ENCODE results near the gene RAPH1.
"Not testable (repeated sequence)": the region's sequence is repeated elsewhere in the genome, so short reads cannot be mapped to it uniquely, and the experiment has no call there.

RAPH1 gene

DNA sequence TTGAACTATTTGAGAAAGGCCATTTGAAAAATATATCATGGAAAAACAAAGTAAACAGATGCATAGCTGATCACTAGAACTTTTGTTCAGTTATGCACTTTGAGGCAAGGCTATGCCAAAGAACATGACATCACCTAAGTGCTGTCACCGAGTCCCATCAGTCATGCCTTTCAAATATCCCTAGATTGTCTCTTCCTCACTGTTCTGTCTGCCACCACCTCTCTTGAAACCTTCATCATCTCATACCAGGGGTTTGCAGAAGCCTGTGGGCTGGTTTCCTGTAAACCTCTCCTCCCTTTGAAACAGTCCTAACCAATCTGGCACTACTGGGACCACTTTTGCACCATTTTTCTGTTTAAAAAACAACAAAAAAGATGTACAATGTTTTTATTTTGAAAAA lies 12.3 kb upstream of the RAPH1 start:
- no peak for DNase-seq

DNA sequence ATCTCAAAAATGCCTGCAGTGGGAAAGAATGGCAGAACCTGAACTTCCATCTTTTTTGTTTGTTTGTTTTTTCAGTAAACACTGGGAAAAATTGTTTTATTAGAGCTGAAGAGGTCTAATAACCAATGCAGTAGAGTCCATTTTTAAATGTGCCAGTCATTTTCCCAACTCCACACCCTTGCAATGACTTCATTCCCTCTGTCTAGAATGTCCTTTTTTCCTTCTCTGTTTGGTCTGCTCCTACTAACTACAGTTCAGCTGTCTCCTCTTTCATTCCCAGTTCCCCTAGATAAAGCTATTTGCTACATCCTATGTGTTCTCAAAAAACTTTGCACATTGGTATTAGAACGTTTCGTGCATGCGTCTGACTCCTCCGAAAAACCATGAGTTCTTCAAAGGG lies 9.3 kb upstream of the RAPH1 start:
- no peak for DNase-seq

- DNase-seq, result no peak
Observed at GRCh38 chr2:203543898-203544328, 8.8 kb upstream of the RAPH1 start.

- not testable (repeated sequence) for DNase-seq
Observed at GRCh38 chr2:203540598-203540997, 5.5 kb upstream of the RAPH1 start.

GRCh38 chr2:203538237-203538636 lies 3.1 kb upstream of the RAPH1 start:
- not testable (repeated sequence) for DNase-seq

- not testable (repeated sequence) for DNase-seq
Observed at GRCh38 chr2:203536586-203536951, 1.5 kb upstream of the RAPH1 start.

- DNase-seq, result no peak
Observed at GRCh38 chr2:203535784-203536585, 884 bp upstream of the RAPH1 start.

DNA sequence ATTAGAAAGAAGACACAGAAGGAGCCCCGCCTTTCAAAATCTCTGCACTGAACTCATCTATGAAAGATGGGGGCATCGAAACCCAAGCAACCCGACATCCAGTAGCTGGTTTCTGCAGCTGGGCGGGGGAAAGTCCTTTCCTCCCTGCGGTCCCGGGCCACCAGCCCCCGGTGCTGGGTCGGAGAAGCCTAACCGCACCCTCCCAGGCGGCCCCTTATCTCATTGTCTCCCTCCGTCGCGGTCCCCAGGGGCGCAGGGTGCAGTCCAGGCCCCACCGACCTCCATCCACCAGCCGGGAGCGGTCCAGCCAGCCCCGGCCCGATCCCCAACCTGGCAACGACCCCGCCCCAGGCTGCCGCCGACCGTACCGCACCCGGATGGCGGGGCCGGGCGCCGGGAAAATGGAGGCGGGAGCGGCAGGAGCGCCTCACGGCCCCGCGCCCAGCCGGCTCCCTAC lies 452 bp downstream of the RAPH1 start:
- no peak for DNase-seq

- no peak for DNase-seq
Observed at GRCh38 chr2:203533676-203534591, 1.2 kb downstream of the RAPH1 start.

DNA sequence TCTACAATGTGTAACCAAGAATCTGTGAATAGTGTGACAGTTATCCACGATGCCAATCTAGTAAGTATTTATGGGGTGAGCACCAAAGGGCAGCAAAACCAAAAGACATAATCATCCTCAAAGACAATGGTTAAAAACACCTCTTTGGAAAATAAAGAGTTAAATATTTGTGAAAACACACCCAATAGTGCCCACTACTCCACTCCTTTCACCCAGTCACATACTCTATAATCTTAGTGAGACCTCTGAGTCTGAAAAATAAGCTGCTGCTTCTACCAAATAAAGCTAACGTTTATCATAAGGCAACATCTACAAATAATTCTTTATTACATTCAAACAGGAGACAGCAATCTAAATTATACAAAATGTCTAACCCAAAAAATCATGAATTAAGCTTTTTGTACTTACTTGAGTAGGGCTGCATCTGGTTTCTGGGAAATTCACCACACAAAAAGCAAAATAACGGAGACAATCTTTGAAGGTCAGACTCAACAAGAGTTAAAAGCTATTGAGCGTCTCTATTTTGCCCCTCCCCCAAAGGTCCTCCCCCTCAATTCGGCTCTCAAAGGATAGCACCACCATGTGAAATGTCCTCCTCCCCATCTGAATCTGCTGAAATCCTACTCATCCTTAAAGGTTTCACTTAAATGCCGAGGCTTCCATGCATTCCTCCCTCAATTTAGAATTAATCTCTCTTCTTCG lies 2.0 kb downstream of the RAPH1 start:
- no peak for DNase-seq

GRCh38 chr2:203527719-203528118 lies 7.4 kb downstream of the RAPH1 start:
- DNase-seq, result no peak

GRCh38 chr2:203513268-203513667 lies 21.8 kb downstream of the RAPH1 start:
- not testable (repeated sequence) for DNase-seq

DNA sequence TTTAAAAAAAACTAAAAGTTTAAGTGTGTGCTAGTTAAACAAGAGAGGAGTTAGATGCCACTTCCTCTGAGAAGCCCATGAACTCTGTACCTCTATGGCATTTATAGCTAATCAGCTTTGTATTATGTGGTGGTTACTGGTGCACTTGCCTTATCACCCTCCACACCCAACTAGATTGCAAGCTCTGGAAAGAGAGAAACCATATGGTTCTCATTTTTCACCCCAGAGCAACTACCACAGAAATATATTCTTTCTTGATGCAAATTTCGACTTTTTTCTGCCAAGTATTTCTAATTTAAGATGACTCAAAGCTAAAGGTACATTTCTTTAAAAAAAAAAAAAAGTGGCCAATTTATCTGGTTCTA lies 24.2 kb downstream of the RAPH1 start:
- no peak for DNase-seq

DNA sequence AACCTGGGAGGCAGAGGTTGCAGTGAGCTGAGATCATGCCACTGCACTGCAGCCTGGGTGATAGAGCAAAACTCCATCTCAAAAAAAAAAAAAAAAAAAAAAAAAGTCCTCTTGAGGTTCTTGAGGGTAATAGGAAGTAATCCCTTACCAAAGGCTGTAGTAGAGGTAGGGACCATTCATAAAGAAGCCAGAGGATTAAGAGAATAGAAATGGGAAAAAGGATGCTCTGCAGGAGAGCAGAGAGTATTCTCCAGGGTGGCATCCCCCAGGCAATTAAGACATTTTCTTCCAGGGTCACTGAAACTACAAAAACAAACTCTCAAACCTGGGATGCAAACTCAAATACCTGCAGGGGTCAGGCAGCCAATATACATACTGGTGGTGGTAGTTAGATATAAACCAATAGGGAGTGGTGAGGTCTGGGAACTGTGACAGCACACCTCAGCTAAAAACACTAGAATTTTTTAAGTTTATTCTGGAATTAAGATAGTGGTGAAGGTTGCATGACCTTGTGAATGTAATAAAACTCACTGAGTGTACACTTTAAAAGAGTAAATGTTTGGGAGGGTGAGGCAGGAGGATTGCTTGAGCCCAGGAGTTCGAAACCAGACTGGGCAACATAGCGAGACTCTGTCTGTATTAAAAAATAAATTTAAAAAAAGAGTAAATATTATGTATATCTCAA lies 24.7 kb downstream of the RAPH1 start:
- no peak for DNase-seq

- not testable (repeated sequence) for DNase-seq
Observed at GRCh38 chr2:203503460-203503859, 31.6 kb downstream of the RAPH1 start.

GRCh38 chr2:203501873-203502272 lies 33.2 kb downstream of the RAPH1 start:
- DNase-seq, result no peak

- no peak for DNase-seq
Observed at GRCh38 chr2:203500951-203501350, 34.1 kb downstream of the RAPH1 start.

DNA sequence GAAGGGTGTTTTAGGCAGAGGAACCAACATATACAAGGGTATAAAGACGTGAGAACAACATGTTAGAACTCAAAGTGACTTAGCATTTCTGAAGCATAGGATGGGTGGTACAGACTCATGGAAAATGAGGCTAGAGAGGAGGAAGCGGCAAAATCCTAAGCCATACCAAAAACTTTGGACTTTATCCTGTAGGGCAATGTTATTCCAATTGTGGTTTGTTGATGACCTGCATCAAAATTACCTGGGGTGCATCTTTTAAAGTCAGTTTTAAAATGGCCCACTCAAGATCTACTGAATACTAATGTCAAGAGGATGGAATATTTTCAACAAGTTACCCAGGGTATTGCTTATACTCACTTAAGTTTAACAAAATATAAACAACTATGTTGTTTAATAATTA lies 34.8 kb downstream of the RAPH1 start:
- no peak for DNase-seq

DNA sequence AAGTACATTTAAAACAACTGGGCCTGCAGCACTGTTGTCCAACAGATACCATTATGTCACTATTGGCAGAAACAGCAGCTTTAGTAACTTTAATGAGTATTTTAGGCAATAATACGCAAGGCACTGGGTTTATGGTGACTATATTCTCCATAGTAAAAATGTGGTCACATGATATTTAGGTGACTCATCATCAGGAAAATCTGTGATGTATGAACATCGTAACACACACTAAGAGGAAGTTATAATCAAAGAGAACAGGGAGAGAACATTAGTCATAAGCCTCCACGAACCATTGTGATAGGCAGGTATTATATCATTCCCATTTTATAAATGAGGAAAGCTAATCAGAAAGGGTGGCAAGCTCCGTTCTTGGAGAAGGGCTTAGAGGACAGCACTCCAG lies 36.9 kb downstream of the RAPH1 start:
- no peak for DNase-seq

GRCh38 chr2:203492965-203493364 lies 42.1 kb downstream of the RAPH1 start:
- DNase-seq, result no peak

- no peak for DNase-seq
Observed at GRCh38 chr2:203490391-203490790, 44.7 kb downstream of the RAPH1 start.

DNA sequence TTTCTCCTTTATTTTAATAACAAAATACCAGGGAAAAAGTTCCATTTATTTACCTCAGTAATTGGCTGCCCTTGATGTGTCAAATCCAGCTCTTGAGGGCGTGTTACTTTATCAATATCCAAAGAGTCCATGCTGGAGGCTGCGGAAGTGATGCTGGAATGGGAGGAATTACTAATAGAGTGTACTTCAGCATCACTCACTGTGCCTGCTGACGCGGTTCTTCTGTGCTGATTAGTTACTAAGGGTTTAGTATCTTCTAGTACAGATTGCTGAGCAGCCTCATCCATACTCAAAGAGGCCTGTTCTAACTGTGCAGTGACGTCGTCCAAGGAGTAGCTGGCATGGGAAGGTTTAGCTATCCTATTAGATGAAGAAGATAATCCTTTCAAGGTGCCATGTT lies 45.6 kb downstream of the RAPH1 start:
- no peak for DNase-seq
